A549 treated with GW870086 at 1 μM for 4 hours (cell line): ENCODE measurements around the gene TIGD7. TPM values are rescaled to one million over a fixed set of nuclear protein-coding genes. Genes with fewer than 3 reads are reported as not detected.

Experiments
- total RNA-seq: library from RNA; stranded (reverse); fragments of 200-300 nt; extraction: Qiagen RNA extraction; gene quantifications from 5 replicates; pipeline ENCODE4 v1.2.3, GENCODE V29; 2022; ENCODE audit warnings: low read depth

The TIGD7 gene, protein sequence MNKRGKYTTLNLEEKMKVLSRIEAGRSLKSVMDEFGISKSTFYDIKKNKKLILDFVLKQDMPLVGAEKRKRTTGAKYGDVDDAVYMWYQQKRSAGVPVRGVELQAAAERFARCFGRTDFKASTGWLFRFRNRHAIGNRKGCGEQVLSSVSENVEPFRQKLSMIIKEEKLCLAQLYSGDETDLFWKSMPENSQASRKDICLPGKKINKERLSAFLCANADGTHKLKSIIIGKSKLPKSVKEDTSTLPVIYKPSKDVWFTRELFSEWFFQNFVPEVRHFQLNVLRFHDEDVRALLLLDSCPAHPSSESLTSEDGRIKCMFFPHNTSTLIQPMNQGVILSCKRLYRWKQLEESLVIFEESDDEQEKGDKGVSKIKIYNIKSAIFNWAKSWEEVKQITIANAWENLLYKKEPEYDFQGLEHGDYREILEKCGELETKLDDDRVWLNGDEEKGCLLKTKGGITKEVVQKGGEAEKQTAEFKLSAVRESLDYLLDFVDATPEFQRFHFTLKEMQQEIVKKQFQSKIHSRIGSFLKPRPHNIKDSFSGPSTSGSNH
- 0.73 to 1.7 TPM (median 1.2 TPM) in 5 replicates for total RNA-seq

DNA sequence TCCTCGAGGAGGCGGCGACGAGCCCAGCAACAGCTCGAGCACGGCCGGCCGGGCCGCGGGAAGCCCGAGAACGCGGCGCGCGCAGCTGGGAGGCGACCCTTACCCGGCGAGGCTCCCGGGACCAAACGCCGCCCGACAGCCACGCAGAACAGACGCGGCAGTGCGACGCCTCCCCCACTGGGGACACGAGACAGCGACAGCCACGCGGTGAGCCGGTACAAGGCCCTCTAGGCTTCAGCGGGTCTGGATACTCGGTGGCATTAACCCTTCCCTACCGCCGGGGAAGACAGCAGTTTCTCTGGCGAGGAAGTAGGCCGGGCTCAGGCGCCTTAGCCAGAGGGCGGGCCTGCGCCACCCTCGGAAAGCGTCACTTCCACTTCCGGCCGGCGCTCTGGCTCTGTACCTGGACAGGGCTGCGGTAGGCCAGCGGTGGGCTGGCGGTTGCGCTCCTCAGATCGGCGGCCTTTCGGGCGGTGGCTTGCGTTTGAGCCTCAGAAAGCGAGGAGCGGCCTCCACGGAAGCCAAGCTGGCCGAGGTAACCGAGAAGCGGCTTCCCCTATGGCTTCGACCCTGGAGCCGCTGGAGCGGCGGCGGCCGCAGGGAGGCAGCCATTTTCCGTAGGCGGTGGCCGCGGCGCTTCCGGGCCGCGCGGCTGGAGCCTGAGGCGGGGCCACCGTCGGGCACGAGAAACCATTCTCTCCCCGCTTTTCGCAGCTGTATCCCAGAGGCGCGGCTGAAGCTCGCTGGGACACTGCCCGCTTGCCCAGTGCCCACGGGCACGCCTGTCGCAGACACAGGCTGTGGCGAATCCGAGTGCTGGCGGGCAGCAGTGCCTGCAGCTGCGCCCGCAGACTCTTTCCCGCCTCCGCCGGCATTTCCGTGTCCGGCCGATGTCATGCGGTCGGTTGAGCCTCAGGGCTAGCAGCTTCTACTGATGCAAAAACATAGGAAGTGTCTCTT lies at the start of gene TIGD7, which contains the start of gene ZNF75A:
Gene TIGD7 (minus strand): TSS at position 322 of the 960 bp plus-strand sequence. CDS start 4,816 bp downstream, outside the sequence.
Gene ZNF75A (plus strand): TSS at position 389 of the 960 bp plus-strand sequence. CDS start 2,932 bp downstream, outside the sequence.

DNA sequence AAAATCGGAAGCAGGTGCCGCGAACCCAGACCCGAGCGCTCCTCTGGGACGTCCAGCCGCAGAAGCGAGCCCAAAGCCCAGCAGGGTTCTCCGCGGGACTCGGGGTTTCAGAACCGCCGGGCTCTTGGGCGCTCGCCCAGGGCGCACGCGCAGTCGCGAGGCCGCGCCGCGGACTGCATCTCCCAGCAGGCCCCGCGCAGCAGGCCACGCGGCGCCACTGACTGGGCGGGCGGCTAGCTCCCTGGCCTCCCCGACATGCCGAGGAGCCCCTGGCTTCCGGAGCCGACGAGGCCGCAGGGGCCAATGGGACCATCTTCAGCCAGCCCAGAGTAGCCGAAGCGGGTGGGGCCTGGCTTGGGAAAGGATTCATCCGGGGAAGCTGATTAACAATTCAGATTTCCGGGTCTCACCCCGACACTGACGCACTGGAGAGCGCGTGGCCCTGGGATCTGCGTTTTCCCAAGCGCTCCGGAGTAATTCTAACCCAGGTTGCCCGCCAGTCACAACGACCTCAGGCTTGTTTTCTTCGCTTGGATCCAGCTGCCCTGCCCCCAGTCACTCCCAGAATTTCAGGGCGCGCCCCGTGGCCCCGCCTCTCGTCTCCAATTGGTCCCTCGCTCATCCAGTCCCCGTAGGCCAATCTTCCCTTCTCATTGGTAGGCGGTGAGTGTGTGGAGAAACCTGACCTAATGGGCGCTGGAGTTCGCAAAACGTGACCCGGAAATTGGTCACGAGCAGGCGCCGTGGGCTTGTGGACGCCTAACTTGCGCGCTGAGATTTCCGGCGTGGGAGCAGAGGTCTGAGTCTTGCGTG lies 22.3 kb downstream of the TIGD7 start, which contains the start of gene ZNF263:
Gene ZNF263 (plus strand): TSS at position 762 of the 813 bp plus-strand sequence. CDS start 328 bp downstream, outside the sequence.

DNA sequence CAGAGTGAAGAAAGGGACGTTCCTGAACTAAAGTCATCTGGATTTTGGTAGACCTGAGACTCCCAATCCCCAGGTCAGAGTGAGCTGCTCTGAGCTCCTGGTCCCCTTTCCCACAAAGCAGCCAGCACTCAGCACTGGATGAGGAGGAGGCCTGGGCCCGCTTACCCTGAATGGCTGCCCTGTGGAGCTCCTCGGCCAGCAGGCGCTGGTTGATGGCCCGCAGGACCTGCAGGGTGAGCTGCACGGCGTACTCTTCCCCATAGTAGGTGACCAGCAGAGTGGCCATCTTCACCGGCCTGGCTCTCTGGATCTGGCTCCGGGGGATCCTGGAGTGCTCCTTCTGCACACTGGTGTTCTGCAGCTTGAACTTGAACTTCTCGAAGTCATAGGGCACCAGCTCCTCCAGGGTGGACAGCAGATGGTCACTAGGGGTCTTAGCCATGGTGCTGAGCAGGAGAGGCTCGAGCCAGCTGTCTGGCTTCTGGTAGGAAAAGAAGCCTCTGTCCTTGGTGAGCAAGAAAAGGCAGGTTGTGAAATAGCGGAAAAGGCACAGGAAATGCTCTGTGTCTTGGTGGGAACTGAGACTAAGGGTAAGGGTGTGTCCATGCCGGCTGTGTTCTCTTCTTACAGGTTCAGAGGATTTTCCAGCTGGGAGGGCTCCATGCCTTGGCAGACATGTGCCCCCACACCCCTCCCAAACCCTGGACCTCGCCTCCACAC lies 48.9 kb downstream of the TIGD7 start, which contains the start of gene MEFV:
Gene MEFV (minus strand): TSS at position 488 of the 720 bp plus-strand sequence. CDS start 46 bp downstream, at position 442.

Other genes with a start within 250 kb of the TIGD7 start
- 21.6 to 35.8 TPM (median 29.8 TPM) in 5 replicates for gene IL32, start 239.8 kb downstream of the TIGD7 start, total RNA-seq
- 0.33 TPM in 1 of 5 replicates, not detected in the others for gene ZSCAN10, start 206.1 kb downstream of the TIGD7 start, total RNA-seq
- 10.8 to 15.4 TPM (median 14.6 TPM) in 5 replicates for gene ZNF205, start 192.8 kb downstream of the TIGD7 start, total RNA-seq
- 9.1 to 12.0 TPM (median 11.5 TPM) in 5 replicates for gene ZNF213, start 170.4 kb downstream of the TIGD7 start, total RNA-seq
- 0.18 to 0.67 TPM (median 0.35 TPM) in 4 of 5 replicates, not detected in the other for gene OR1F1, start 117.2 kb downstream of the TIGD7 start, total RNA-seq
- gene ZNF200, start 70.3 kb downstream of the TIGD7 start, total RNA-seq: 7.9 to 8.4 TPM (median 8.2 TPM) in 5 replicates
- gene MEFV, start 48.8 kb downstream of the TIGD7 start, total RNA-seq: 0.16 TPM in 1 of 5 replicates, not detected in the others
- 34.5 to 40.6 TPM (median 38.5 TPM) in 5 replicates for gene ZNF263, start 21.9 kb downstream of the TIGD7 start, total RNA-seq
- 9.1 to 11.4 TPM (median 10.3 TPM) in 5 replicates for gene ZNF75A, start 67 bp upstream of the TIGD7 start, total RNA-seq
- not detected in 5 replicates for gene OR2C1, start 50.5 kb upstream of the TIGD7 start, total RNA-seq
- gene ZSCAN32, start 95.6 kb upstream of the TIGD7 start, total RNA-seq: 12.3 to 18.3 TPM (median 16.1 TPM) in 5 replicates
- gene ZNF174, start 95.8 kb upstream of the TIGD7 start, total RNA-seq: 11.8 to 13.9 TPM (median 13.3 TPM) in 5 replicates
- gene ZNF597, start 138.1 kb upstream of the TIGD7 start, total RNA-seq: 0.90 to 1.3 TPM (median 0.96 TPM) in 5 replicates
- gene NAA60, start 138.2 kb upstream of the TIGD7 start, total RNA-seq: 43.4 to 54.2 TPM (median 51.8 TPM) in 5 replicates
- gene C16orf90, start 190.1 kb upstream of the TIGD7 start, total RNA-seq: not detected in 5 replicates
- gene CLUAP1, start 195.6 kb upstream of the TIGD7 start, total RNA-seq: 16.6 to 21.5 TPM (median 18.3 TPM) in 5 replicates